ENCODE data around the gene ANKS6.

DNA sequence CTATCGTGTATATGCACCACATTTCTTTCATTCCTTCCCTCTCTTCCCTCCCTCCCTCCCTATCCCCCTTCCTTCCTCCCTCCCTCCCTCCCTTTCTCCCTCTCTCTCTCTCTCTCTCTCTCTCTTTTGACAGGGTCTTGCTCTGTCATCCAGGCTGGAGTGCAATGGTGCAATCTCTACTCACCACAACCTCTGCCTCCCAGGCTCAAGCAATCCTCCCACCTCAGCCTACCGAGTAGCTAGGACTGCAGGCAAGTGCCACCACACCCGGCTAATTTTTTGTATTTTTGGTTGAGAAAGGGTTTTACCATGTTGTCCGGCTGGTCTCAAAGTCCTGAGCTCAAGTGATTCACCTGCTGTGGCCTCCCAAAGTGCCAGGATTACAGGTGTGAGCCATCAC is 1.1 kb upstream of the ANKS6 start:
- TF ChIP-seq POLR2A (IDR thresholded peaks at IDR 0.05; ENCODE audit: low read depth, low read length), result no peak
- no peak for TF ChIP-seq POLR2AphosphoS5 (IDR thresholded peaks at IDR 0.05; ENCODE audit: low read depth, low read length)

Data from GM12892 (cell line).